Measurements from ENCODE around the gene ARAP1.

The ARAP1 gene

DNA sequence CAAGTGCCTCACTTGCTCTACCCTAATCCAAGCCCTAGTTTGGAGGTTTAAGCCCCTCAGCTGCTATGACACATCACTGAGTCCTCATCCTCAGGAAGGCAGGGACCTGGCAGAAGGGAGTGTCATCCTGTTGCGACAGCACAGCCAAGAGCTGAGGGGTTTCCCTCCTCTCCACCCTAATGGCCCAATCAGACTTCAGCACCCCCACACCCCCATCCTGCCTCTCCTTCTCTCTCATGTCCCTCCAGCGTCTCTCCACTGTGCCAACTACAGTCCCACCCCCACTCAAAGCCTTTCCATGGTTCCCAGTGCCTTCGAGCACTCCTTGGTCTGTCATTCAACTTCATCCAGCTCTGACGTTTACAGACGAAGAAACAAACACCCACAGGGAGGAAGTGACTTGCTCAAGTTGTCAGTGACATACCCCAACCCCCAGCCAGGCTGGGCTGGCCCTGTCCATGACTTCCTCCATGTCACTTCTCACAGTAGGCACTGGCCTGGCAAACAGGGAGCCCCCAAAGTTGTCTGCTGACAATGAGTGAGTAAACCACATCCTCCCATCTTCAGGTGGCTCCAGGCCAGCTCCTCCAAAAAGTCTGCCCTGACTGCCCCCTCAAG, 15.6 kb downstream of the ARAP1 start:
- peak; percentile 59 for DNase-seq (ENCODE audit: extremely low read depth, insufficient read length)
- Histone ChIP-seq H3K36me3 (ENCODE audit: control insufficient read depth, insufficient read depth, low read length) (peaks cover 8% of the 10 kb centered on the region), H3K27me3 (replicated peaks; ENCODE audit: control insufficient read depth, insufficient read depth, low read length) (no peaks in the 10 kb centered on the region), H3K4me3 (replicated peaks; ENCODE audit: low read depth, low read length) (no peak overlapping the region)
- TF ChIP-seq, protein P1, sequence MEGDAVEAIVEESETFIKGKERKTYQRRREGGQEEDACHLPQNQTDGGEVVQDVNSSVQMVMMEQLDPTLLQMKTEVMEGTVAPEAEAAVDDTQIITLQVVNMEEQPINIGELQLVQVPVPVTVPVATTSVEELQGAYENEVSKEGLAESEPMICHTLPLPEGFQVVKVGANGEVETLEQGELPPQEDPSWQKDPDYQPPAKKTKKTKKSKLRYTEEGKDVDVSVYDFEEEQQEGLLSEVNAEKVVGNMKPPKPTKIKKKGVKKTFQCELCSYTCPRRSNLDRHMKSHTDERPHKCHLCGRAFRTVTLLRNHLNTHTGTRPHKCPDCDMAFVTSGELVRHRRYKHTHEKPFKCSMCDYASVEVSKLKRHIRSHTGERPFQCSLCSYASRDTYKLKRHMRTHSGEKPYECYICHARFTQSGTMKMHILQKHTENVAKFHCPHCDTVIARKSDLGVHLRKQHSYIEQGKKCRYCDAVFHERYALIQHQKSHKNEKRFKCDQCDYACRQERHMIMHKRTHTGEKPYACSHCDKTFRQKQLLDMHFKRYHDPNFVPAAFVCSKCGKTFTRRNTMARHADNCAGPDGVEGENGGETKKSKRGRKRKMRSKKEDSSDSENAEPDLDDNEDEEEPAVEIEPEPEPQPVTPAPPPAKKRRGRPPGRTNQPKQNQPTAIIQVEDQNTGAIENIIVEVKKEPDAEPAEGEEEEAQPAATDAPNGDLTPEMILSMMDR (IDR thresholded peaks at IDR 0.05; ENCODE audit: insufficient read depth, low read length, poor library complexity, severe bottlenecking), result no peak

DNA sequence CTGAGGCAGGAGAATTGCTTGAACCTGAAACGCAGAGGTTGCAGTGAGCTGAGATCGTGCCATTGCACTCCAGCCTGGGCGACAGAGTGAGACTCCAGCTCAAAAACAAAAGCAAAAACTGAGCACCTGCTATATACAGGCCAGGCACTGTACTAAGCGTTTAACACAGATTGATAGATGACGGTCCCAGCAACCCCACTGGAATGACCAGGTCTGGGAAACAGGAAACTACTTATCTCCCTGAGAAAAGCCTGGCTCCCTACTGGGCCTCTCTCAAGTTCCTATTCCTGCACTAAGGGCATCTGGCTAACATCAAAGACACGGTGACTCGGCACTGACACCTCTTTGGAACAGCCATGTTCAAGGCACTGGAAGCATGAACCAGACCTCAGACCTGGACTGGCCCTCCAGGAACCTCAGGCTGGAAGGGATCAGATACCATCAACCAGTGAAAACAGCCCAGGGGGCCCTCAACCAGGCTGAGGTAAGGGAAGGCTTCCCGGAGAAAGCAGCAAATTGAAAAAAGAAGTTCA, 16.6 kb downstream of the ARAP1 start:
- DNase-seq (ENCODE audit: extremely low read depth, insufficient read length), result no peak
- TF ChIP-seq, protein P1 (IDR thresholded peaks at IDR 0.05; ENCODE audit: insufficient read depth, low read length, poor library complexity, severe bottlenecking), result no peak
- no peaks in the 10 kb centered on the region for H3K27me3 ChIP-seq (replicated peaks; ENCODE audit: control insufficient read depth, insufficient read depth, low read length)
- H3K4me3 ChIP-seq (replicated peaks; ENCODE audit: low read depth, low read length), result no peak overlapping the region
- peaks cover 8% of the 10 kb centered on the region for H3K36me3 ChIP-seq (ENCODE audit: control insufficient read depth, insufficient read depth, low read length)

DNA sequence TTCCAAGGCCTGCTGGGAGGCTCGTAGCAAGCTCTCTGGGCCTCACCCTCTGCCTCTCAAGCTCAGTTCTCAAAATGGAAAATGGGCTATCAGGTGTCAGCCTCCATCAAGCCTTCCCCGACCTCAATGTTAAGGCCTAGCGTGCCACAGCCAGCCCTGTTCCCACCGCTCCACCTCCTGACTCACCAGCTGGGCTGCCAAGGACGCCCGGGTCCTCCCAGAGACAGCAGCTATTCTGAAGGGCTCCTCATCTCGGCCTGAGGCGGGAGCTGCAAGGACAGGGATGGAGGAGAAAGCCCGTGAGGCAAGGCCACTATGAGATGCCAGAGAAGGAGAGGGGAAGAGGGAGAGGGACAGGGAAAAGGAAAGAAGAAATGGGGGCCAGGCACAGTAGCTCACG, 19.9 kb downstream of the ARAP1 start:
- no peaks in the 10 kb centered on the region for H3K27me3 ChIP-seq (replicated peaks; ENCODE audit: control insufficient read depth, insufficient read depth, low read length)
- DNase-seq (ENCODE audit: extremely low read depth, insufficient read length), result no peak
- no peak overlapping the region for H3K4me3 ChIP-seq (replicated peaks; ENCODE audit: low read depth, low read length)
- peaks cover 8% of the 10 kb centered on the region for H3K36me3 ChIP-seq (ENCODE audit: control insufficient read depth, insufficient read depth, low read length)
- TF ChIP-seq, protein P1 (IDR thresholded peaks at IDR 0.05; ENCODE audit: insufficient read depth, low read length, poor library complexity, severe bottlenecking), result no peak

DNA sequence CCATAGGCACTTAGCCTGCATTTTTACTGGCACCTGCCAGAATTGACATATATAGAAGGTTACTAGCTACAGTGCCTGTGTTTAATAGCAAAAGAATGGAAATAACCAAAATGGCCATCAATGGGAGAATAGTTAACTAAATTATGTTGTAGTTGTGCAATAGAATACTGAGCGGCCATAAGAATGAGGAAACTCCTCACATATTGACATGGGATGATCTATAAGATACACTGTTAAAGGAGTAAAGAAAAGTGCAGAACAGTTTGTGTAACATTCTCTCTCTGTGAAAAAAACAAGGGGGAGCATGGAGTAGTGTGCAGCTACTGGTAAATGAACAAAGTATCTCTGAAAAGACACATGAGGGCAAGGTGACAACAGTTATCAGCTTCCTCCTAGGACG, 21.5 kb downstream of the ARAP1 start:
- no peaks in the 10 kb centered on the region for H3K27me3 ChIP-seq (replicated peaks; ENCODE audit: control insufficient read depth, insufficient read depth, low read length)
- no peak overlapping the region for H3K4me3 ChIP-seq (replicated peaks; ENCODE audit: low read depth, low read length)
- H3K36me3 ChIP-seq (ENCODE audit: control insufficient read depth, insufficient read depth, low read length), result peaks cover 12% of the 10 kb centered on the region
- TF ChIP-seq, protein P1 (IDR thresholded peaks at IDR 0.05; ENCODE audit: insufficient read depth, low read length, poor library complexity, severe bottlenecking), result no peak
- DNase-seq (ENCODE audit: extremely low read depth, insufficient read length), result no peak

DNA sequence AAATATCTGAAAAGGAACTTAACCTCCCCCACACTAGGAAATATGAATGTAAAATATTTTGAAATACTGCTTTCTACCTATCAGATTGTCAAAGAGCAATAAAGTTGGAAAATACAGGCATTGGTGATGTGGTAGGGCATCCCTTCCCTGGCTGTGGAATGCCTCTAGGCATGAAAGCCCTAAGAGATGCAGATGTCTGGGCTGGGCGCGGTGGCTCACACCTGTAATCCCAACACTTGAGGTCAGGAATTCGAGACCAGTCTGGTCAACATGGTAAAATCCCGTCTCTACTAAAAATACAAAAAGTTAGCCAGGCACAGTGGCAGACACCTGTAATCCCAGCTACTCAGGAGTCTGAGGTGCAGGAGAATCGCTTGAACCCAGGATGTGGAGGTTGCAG, 22.0 kb downstream of the ARAP1 start:
- H3K4me3 ChIP-seq (replicated peaks; ENCODE audit: low read depth, low read length), result no peak overlapping the region
- TF ChIP-seq, protein P1 (IDR thresholded peaks at IDR 0.05; ENCODE audit: insufficient read depth, low read length, poor library complexity, severe bottlenecking), result no peak
- DNase-seq (ENCODE audit: extremely low read depth, insufficient read length), result no peak
- H3K27me3 ChIP-seq (replicated peaks; ENCODE audit: control insufficient read depth, insufficient read depth, low read length), result no peaks in the 10 kb centered on the region
- H3K36me3 ChIP-seq (ENCODE audit: control insufficient read depth, insufficient read depth, low read length), result peaks cover 12% of the 10 kb centered on the region

All from GM06990 (cell line).